IPS DF 19.7 (cell line): ENCODE results near the gene PLBD1.

Source experiments
- DNase-seq: peaks from one replicate; pipeline ENCODE4 v3.0.0-alpha.2; 2013; ENCODE audit warnings: low read depth, low spot score

The PLBD1 gene

GRCh38 chr12:14570231-14570630 lies 2.5 kb upstream of the PLBD1 start:
- DNase-seq, result no peak

GRCh38 chr12:14564336-14564959 lies 3.2 kb downstream of the PLBD1 start:
- DNase-seq, result no peak

- no peak for DNase-seq
These were observed 4.6 kb downstream of the PLBD1 start for GRCh38 chr12:14563046-14563445.

- DNase-seq, result no peak
These were observed 5.4 kb downstream of the PLBD1 start for GRCh38 chr12:14562279-14562678.

GRCh38 chr12:14561677-14562238 lies 5.9 kb downstream of the PLBD1 start:
- no peak for DNase-seq

GRCh38 chr12:14560904-14561574 lies 6.6 kb downstream of the PLBD1 start:
- DNase-seq, result no peak

GRCh38 chr12:14558473-14558959 lies 9.2 kb downstream of the PLBD1 start:
- DNase-seq, result no peak

- no peak for DNase-seq
These were observed 9.7 kb downstream of the PLBD1 start for GRCh38 chr12:14557966-14558365.

GRCh38 chr12:14554281-14555007 lies 13.2 kb downstream of the PLBD1 start:
- DNase-seq, result no peak

GRCh38 chr12:14548609-14549008 lies 19.1 kb downstream of the PLBD1 start:
- DNase-seq, result no peak

GRCh38 chr12:14547571-14547970 lies 20.1 kb downstream of the PLBD1 start:
- no peak for DNase-seq

GRCh38 chr12:14545144-14546124 lies 22.2 kb downstream of the PLBD1 start:
- DNase-seq, result no peak

GRCh38 chr12:14540801-14541462 lies 26.8 kb downstream of the PLBD1 start:
- DNase-seq, result no peak

- DNase-seq, result no peak
These were observed 30.6 kb downstream of the PLBD1 start for GRCh38 chr12:14537088-14537487.

- no peak for DNase-seq
These were observed 35.5 kb downstream of the PLBD1 start for GRCh38 chr12:14532152-14532551.

- DNase-seq, result no peak
These were observed 41.7 kb downstream of the PLBD1 start for GRCh38 chr12:14525964-14526363.

GRCh38 chr12:14521822-14522221 lies 45.9 kb downstream of the PLBD1 start:
- DNase-seq, result no peak

GRCh38 chr12:14514946-14515345 lies 52.7 kb downstream of the PLBD1 start:
- DNase-seq, result no peak

- peak; percentile 57 for DNase-seq
These were observed 53.4 kb downstream of the PLBD1 start for GRCh38 chr12:14514154-14514842.

GRCh38 chr12:14510574-14510973 lies 57.1 kb downstream of the PLBD1 start:
- no peak for DNase-seq
